K562 (cell line): ENCODE results near the gene TNFRSF19. TPM values are rescaled to one million over a fixed set of nuclear protein-coding genes. Genes with fewer than 3 reads are reported as not detected.

ENCODE experiments used
- ATAC-seq: fragments of 200-7000 bp; cut with Tn5 transposase; 3 replicates; pipeline ENCODE4 v1.9.1; 2020; ENCODE audit warnings: moderate library complexity
- Bru-seq: library from RNA; stranded (reverse); fragments of 400-500 nt; gene quantifications from one replicate; lab custom pipeline; 2021; lab: Mats Ljungman, UMichigan
- BruChase-seq, 2 experiments: library from RNA; stranded (reverse); fragments of 400-500 nt; gene quantifications; one replicate each; lab custom pipeline; 2021; lab: Mats Ljungman, UMichigan
- BruUV-seq: library from RNA; stranded (reverse); fragments of 400-500 nt; replicated peaks from 2 replicates; lab custom pipeline; 2021; lab: Mats Ljungman, UMichigan
- CTCF ChIA-PET: fragments of 300-600 bp; formaldehyde crosslinking; extraction: SDS; loops from one replicate; lab custom pipeline; 2021; ENCODE audit warnings: low intra/inter-chr PET ratio; lab: Yijun Ruan, JAX
- POLR2A ChIA-PET: fragments of 300-600, 350-650 bp; sonication (Branson Sonifier 250); formaldehyde crosslinking; extraction: SDS; loops from one replicate; lab custom pipeline; 2021; ENCODE audit warnings: antibody characterized with exemption, inconsistent platforms; lab: Yijun Ruan, JAX
- DNase-seq, 4 experiments: peaks; one replicate each; pipeline versions ENCODE4 v3.0.0 to v3.0.0-alpha.2; 2011 to 2018; ENCODE audit warnings: low spot score in 3 of 4, mixed read lengths in 3 of 4; ENCODE audit errors: extremely low read depth in 1 of 4
- FAIRE-seq: peaks from 2 replicates; lab custom pipeline; 2011; peaks lifted over from hg19 to GRCh38; lab: Jason Lieb, UNC
- H2AFZ ChIP-seq: 2 replicates; pipeline ENCODE4 v1.6.0; 2011; ENCODE audit warnings: low read depth, low read length, control low read depth, inconsistent platforms
- H3K27ac ChIP-seq: fragments of 200-600 bp; 3 replicates; pipeline ENCODE4 v1.8.0; 2011; ENCODE audit warnings: low read depth, mild to moderate bottlenecking, control low read depth, inconsistent platforms, low read length, moderate library complexity, mixed read lengths; ENCODE audit errors: extremely low read depth
- H3K27me3 ChIP-seq, 2 experiments: fragments of 300-600 bp in 1 of 2; 2 replicates in 1 of 2; 3 replicates in 1 of 2; pipeline versions ENCODE4 v1.6.0 to v1.8.0; 2011; ENCODE audit warnings: inconsistent platforms in 2 of 2, low read length in 2 of 2, mild to moderate bottlenecking in 1 of 2, mixed read lengths in 1 of 2, moderate library complexity in 1 of 2; ENCODE audit not compliant: control insufficient read depth in 2 of 2, insufficient read depth in 2 of 2
- H3K36me3 ChIP-seq: fragments of 300-600 bp; 3 replicates; pipeline ENCODE4 v1.8.0; 2011; ENCODE audit warnings: mild to moderate bottlenecking, low read length, inconsistent platforms; ENCODE audit not compliant: control insufficient read depth, insufficient read depth
- H3K4me1 ChIP-seq, 2 experiments: fragments of 200-600 bp in 1 of 2; replicated peaks in 1 of 2; 2 replicates in 1 of 2; 3 replicates in 1 of 2; pipeline versions ENCODE4 v1.5.1 to v1.8.0; 2011; ENCODE audit warnings: inconsistent platforms in 2 of 2, low read length in 2 of 2, mild to moderate bottlenecking in 1 of 2, mixed read lengths in 1 of 2, moderate library complexity in 1 of 2; ENCODE audit not compliant: control insufficient read depth in 2 of 2, insufficient read depth in 2 of 2
- H3K4me2 ChIP-seq: 2 replicates; pipeline ENCODE4 v1.6.1; 2011; ENCODE audit warnings: low read length, control low read depth, inconsistent platforms, mixed read lengths; ENCODE audit not compliant: insufficient read depth
- H3K4me3 ChIP-seq: fragments of 200-600 bp; sonication (generic), shearing (Covaris generic); 2 replicates; pipeline ENCODE4 v1.5.1; 2016; ENCODE audit warnings: control low read depth, inconsistent platforms
- H3K79me2 ChIP-seq: fragments of 200-600 bp; 3 replicates; pipeline ENCODE4 v1.8.0; 2011; ENCODE audit warnings: low read length, inconsistent platforms; ENCODE audit not compliant: control insufficient read depth, insufficient read depth
- H3K9ac ChIP-seq, 2 experiments: 2 replicates each; pipeline versions ENCODE4 v1.6.0 to v1.6.1; 2011; ENCODE audit warnings: low read depth in 2 of 2, low read length in 2 of 2, control low read depth in 1 of 2, inconsistent platforms in 1 of 2, mild to moderate bottlenecking in 1 of 2, mixed read lengths in 1 of 2; ENCODE audit not compliant: insufficient read depth in 1 of 2
- H3K9me1 ChIP-seq: one replicate; pipeline ENCODE4 v1.6.0; 2011; ENCODE audit warnings: inconsistent platforms, mild to moderate bottlenecking, low read length, moderate library complexity; ENCODE audit not compliant: control insufficient read depth, insufficient read depth
- H3K9me3 ChIP-seq: replicated peaks from 2 replicates; pipeline ENCODE4 v1.5.1; 2011; ENCODE audit warnings: low read depth, low read length, inconsistent platforms; ENCODE audit not compliant: control insufficient read depth, insufficient read depth
- H4K20me1 ChIP-seq: replicated peaks from 2 replicates; pipeline ENCODE4 v1.6.1; 2011; ENCODE audit warnings: low read length, inconsistent platforms, mixed read lengths; ENCODE audit not compliant: control insufficient read depth, insufficient read depth
- ATF1 ChIP-seq, 2 experiments: fragments of 450-650 bp in 1 of 2; IDR thresholded peaks; 2 replicates each; pipeline ENCODE4 v1.6.1; 2016; ENCODE audit warnings: missing compliant biosample characterization in 1 of 2, missing genetic modification characterization in 1 of 2
- ATF7 ChIP-seq: fragments of 450-650 bp; IDR thresholded peaks from 2 replicates; pipeline ENCODE4 v1.7.1; 2014; ENCODE audit warnings: mild to moderate bottlenecking, moderate library complexity
- CBFA2T2 ChIP-seq: fragments of 450-650 bp; conservative IDR thresholded peaks from 2 replicates; pipeline ENCODE4 v1.6.1; 2017; ENCODE audit warnings: mild to moderate bottlenecking
- HEY1 ChIP-seq: fragments of 250-450 bp; sonication (Bioruptor Pico); IDR thresholded peaks from 2 replicates; pipeline ENCODE4 v1.5.0; 2020; ENCODE audit warnings: mild to moderate bottlenecking, moderate library complexity, borderline replicate concordance
- HSF4 ChIP-seq: fragments of 250-450 bp; sonication (Bioruptor Pico); IDR thresholded peaks from 2 replicates; pipeline ENCODE4 v2.1.2; 2022; ENCODE audit warnings: mild to moderate bottlenecking, moderate library complexity, borderline replicate concordance
- LEF1 ChIP-seq: fragments of 450-650 bp; IDR thresholded peaks from 2 replicates; pipeline ENCODE4 v1.6.1; 2016; ENCODE audit warnings: mild to moderate bottlenecking
- NCOR1 ChIP-seq: fragments of 450-650 bp; IDR thresholded peaks from 2 replicates; pipeline ENCODE4 v1.6.1; 2016; ENCODE audit warnings: mild to moderate bottlenecking, moderate library complexity
- RBM22 ChIP-seq: fragments of 200-400 bp; formaldehyde crosslinking; IDR thresholded peaks from 2 replicates; pipeline ENCODE4 v1.6.1; 2018; ENCODE audit warnings: low read length, low read depth; ENCODE audit not compliant: poor library complexity, severe bottlenecking
- SMARCE1 ChIP-seq: fragments of 450-650 bp; IDR thresholded peaks from 2 replicates; pipeline ENCODE4 v1.7.1; 2016; ENCODE audit warnings: mild to moderate bottlenecking
- TBL1XR1 ChIP-seq, 2 experiments: IDR thresholded peaks; 2 replicates each; pipeline ENCODE4 v1.6.1; 2012; ENCODE audit warnings: improper control_type of control experiment in 2 of 2, low read length in 2 of 2, mild to moderate bottlenecking in 1 of 2
- U2AF2 ChIP-seq: fragments of 200-400 bp; formaldehyde crosslinking; optimal IDR thresholded peaks from 2 replicates; pipeline ENCODE3; 2017; ENCODE audit warnings: low read depth, mild to moderate bottlenecking, low read length
- WGBS: fragments of 100-300 bp; shearing (Covaris generic); methylation state at CpG from one replicate; pipeline ENCODE4 v1.1.6; 2016; ENCODE audit warnings: low coverage, mixed read lengths; ENCODE audit not compliant: insufficient coverage; ENCODE audit errors: missing lambda C conversion rate; 5-methylcytosine and 5-hydroxymethylcytosine counted together
- in situ Hi-C: fragments of 300-500 bp; cut with MboI; formaldehyde crosslinking; loops from 4 replicates; pipeline ENCODE4 v1.15.0; 2018; ENCODE audit warnings: inconsistent platforms, mixed read lengths
- intact Hi-C: fragments of 100-400 bp; cut with micrococcal nuclease; formaldehyde crosslinking; loops from 2 replicates; pipeline ENCODE4 v1.14.2; 2022
- long read RNA-seq, 3 experiments: library from polyadenylated mRNA in 2 of 3; library from RNA in 1 of 3; unstranded in 2 of 3; stranded (forward) in 1 of 3; transcript quantifications; one replicate each; pipeline ENCODE4 v2.0.0, GENCODE V29; 2019 to 2022
- polyA minus RNA-seq, 3 experiments: library from RNA; depleted of rRNA, polyadenylated mRNA; stranded (reverse); fragments of >200 nt; gene quantifications; 2 replicates each; pipeline ENCODE4 v1.2.3, GENCODE V29; 2011
- polyA plus RNA-seq, 8 experiments: library from polyadenylated mRNA; depleted of rRNA in 4 of 8; stranded (reverse) in 5 of 8; unstranded in 3 of 8; fragments of >200 nt; fragmentation: Nextera tagmentation in 2 of 8; fragmentation: Illumina TruSeq in 1 of 8; extraction: Ambion mirVana in 2 of 8; extraction: Trizol in 1 of 8; gene quantifications; 2 replicates each; pipeline versions ENCODE4 v1.2.1 to v1.2.3, GENCODE V29; 2011 to 2014; ENCODE audit warnings: inconsistent platforms in 1 of 8, missing spikeins in 1 of 8
- total RNA-seq, 7 experiments: library from RNA; depleted of rRNA in 6 of 7; stranded (reverse); fragments of >200 nt in 6 of 7; fragmentation: Illumina TruSeq in 2 of 7; extraction: Trizol in 2 of 7; gene quantifications; 2 replicates each; pipeline versions ENCODE4 v1.2.1 to v1.2.3, GENCODE V29; 2011 to 2021; ENCODE audit warnings: low replicate concordance in 1 of 7
- TF ChIP-seq, protein P1 (sequence below): sonication (generic); formaldehyde crosslinking; IDR thresholded peaks from 2 replicates; pipeline ENCODE4 v1.8.1; 2022; ENCODE audit warnings: missing genetic modification reagents
- TF ChIP-seq, protein P2 (sequence below): fragments of 250-450 bp; sonication (Bioruptor Pico); IDR thresholded peaks from 2 replicates; pipeline ENCODE4 v1.4.0; 2020; ENCODE audit warnings: mild to moderate bottlenecking, moderate library complexity

The TNFRSF19 gene, protein sequence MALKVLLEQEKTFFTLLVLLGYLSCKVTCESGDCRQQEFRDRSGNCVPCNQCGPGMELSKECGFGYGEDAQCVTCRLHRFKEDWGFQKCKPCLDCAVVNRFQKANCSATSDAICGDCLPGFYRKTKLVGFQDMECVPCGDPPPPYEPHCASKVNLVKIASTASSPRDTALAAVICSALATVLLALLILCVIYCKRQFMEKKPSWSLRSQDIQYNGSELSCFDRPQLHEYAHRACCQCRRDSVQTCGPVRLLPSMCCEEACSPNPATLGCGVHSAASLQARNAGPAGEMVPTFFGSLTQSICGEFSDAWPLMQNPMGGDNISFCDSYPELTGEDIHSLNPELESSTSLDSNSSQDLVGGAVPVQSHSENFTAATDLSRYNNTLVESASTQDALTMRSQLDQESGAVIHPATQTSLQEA
- not detected in 2 replicates for total RNA-seq (2011; cell fraction: chromatin; rRNA removed; ENCODE audit: low replicate concordance)
- total RNA-seq (2011; cell fraction: nucleolus; rRNA removed): not detected in 2 replicates
- not detected in 2 replicates for total RNA-seq (2011; cell fraction: nucleoplasm; rRNA removed)
- total RNA-seq (2014; rRNA removed) (not detected in 2 replicates), total RNA-seq (2014; rRNA removed; fragmentation: Illumina TruSeq; extraction: Trizol) (not detected in 2 replicates), total RNA-seq (2015; rRNA removed; fragmentation: Illumina TruSeq; extraction: Trizol) (not detected in 2 replicates), total RNA-seq (2021) (0.04 and 0.07 TPM in 2 replicates), polyA plus RNA-seq (2011; rRNA removed) (not detected in 2 replicates), polyA plus RNA-seq (2014; fragmentation: Illumina TruSeq; extraction: Trizol) (not detected in 2 replicates), polyA plus RNA-seq (2014; fragmentation: Nextera tagmentation; extraction: Ambion mirVana) (not detected), polyA plus RNA-seq (2014; rRNA removed) (0.01 TPM in 1 of 2 replicates, not detected in the other), polyA minus RNA-seq (2011; rRNA and poly(A)+ RNA removed) (not detected in 2 replicates), Bru-seq, nascent RNA (percentile 16 among the genes with signal in this experiment), BruChase-seq, experiment 1, labeled RNA remaining after a 2-hour chase (percentile 16 among the genes with signal in this experiment), BruChase-seq, experiment 2, labeled RNA remaining after a 6-hour chase (percentile 15 among the genes with signal in this experiment)
- 0.03 TPM in 1 of 2 replicates, not detected in the other for polyA plus RNA-seq (2011; cell fraction: cytosol; rRNA removed)
- polyA plus RNA-seq (2011; cell fraction: nucleus; rRNA removed): 0.04 TPM in 1 of 2 replicates, not detected in the other
- not detected in 2 replicates for polyA plus RNA-seq (2012)
- 0.27 TPM in 1 of 2 replicates, not detected in the other for polyA minus RNA-seq (2011; cell fraction: cytosol; rRNA and poly(A)+ RNA removed)
- polyA minus RNA-seq (2011; cell fraction: nucleus; rRNA and poly(A)+ RNA removed): not detected in 2 replicates
- long read RNA-seq, experiment 1: 0 reads
- long read RNA-seq, experiment 2: 0 reads
- long read RNA-seq, experiment 3: 0 reads

DNA sequence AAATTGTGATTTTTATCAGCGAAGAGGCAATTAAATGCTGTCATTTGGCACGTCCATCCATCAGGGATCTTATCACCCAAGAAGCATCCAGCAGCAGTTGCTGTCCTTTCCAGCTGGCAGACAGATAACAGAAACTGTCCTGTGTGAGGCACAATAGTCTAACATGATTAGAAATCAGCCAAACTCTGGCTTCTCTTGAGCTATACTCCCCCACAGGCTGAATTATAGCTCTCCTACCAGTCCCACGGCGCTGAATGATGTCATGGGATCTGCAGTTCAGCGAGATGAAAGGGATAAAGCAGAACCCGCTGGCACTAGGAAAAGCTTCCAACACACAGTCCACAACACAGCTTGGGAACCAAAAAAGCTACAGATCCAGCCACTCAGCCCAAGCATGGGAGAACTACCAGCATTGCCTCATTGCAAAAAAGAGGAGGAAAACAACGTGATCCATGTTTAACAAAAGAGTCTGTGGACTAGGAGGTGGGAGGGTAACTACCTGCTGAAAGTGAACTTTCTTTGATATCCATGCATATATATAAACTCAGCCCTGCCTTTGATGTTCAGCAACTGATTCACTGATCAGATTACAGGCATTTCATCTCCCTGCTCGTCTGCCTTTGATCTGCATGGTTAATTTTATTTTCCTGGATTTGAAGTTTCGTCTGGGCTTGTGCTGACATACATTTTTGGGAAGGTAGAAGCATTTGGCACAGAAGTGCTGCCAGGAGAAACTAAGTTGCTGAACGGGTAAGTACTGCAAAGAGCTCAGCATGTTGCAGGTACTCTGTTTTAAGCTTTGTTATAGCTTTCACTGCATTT is at the start of gene TNFRSF19:
TSS of gene TNFRSF19 (plus strand) at position 314 of the 822 bp plus-strand sequence. CDS start 19,772 bp downstream, outside the sequence.
- Histone ChIP-seq H3K9me1 (no peaks in the 10 kb centered on the region), H3K36me3 (no peaks in the 10 kb centered on the region), H4K20me1 (no peaks in the 10 kb centered on the region), H3K4me2 (peak within 1 kb of the TSS; percentile 37; the same call in 1 of the 2 replicates), H3K79me2 (no peaks in the 10 kb centered on the region), H3K4me3 (no peak within 1 kb of the TSS), H3K4me1 (peaks cover 0 to 9% of the 10 kb centered on the region in 2 experiments; a peak in 3 of 5 replicates), H3K27ac (no peak within 1 kb of the TSS), H3K27me3 (peaks cover 0 to 3% of the 10 kb centered on the region in 2 experiments; a peak in 1 of 5 replicates), H2AFZ (no peak within 1 kb of the TSS), H3K9me3 (no peaks in the 10 kb centered on the region), H3K9ac (no peak within 1 kb of the TSS)
- in situ Hi-C loops: no loop called here
- ChIA-PET CTCF (no interaction called here), POLR2A (interaction anchor here (0.6 to 1.2 kb wide), 2 partner anchors 8 to 67 kb away, joined by 3 to 5 read pairs; no protein-coding TSS in a partner anchor)
- BruUV-seq: no TSS peak
- WGBS: 0% methylated on average over 10 of the region's 10 CpGs
- DNase-seq (peak in 3 of 4 experiments; percentile 4 to 45 (median 17)), ATAC-seq (peak; percentile 64), FAIRE-seq (no peak)
- intact Hi-C loops: no loop called here
- TF ChIP-seq HSF4 (CRISPR knock-in tag) (no peak), NCOR1 (peak; percentile 66), ATF7 (peak; percentile 90), HEY1 (CRISPR knock-in tag) (no peak), RBM22 (no peak), ATF1 (CRISPR knock-in tag; IDR thresholded peaks at IDR 0.05) (no peak), ATF1 (tag; IDR thresholded peaks at IDR 0.05) (0 out of 2 replicates have a peak, but pooled peaks have one; percentile 27), U2AF2 (no peak), CBFA2T2 (peak; percentile 76), SMARCE1 (peak; percentile 78; the same call in 1 of the 2 replicates), TBL1XR1 (IDR thresholded peaks at IDR 0.05; ENCODE audit: low read length in 2 of 2) (0 out of 4 replicates have a peak, but pooled peaks of 1 of the 2 experiments have one; percentile 28), LEF1 (no peak)
- TF ChIP-seq, protein P1, sequence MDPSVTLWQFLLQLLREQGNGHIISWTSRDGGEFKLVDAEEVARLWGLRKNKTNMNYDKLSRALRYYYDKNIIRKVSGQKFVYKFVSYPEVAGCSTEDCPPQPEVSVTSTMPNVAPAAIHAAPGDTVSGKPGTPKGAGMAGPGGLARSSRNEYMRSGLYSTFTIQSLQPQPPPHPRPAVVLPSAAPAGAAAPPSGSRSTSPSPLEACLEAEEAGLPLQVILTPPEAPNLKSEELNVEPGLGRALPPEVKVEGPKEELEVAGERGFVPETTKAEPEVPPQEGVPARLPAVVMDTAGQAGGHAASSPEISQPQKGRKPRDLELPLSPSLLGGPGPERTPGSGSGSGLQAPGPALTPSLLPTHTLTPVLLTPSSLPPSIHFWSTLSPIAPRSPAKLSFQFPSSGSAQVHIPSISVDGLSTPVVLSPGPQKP (CRISPR knock-in tag): no peak
- TF ChIP-seq, protein P2, sequence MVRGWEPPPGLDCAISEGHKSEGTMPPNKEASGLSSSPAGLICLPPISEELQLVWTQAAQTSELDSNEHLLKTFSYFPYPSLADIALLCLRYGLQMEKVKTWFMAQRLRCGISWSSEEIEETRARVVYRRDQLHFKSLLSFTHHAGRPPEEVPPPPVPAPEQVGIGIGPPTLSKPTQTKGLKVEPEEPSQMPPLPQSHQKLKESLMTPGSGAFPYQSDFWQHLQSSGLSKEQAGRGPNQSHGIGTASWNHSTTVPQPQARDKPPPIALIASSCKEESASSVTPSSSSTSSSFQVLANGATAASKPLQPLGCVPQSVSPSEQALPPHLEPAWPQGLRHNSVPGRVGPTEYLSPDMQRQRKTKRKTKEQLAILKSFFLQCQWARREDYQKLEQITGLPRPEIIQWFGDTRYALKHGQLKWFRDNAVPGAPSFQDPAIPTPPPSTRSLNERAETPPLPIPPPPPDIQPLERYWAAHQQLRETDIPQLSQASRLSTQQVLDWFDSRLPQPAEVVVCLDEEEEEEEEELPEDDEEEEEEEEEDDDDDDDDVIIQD: no peak
